Stimulated activated naive B cell treated with anti-CD40 and anti-IgM and Interleukin-4, amounts not matched to agents 10 μg/mL and 1 μg/mL and 100 μg/mL, for 72 hours (primary cell): ENCODE data around the gene CCDC6.

Experiments
- ATAC-seq, 2 donors: fragments of 150-1000 bp; cut with Tn5 transposase; replicated peaks; 2 replicates each; pipeline ENCODE4 v1.10.0; 2021; ENCODE audit warnings: moderate library complexity in 1 of 2
- DNase-seq: peaks from one replicate; pipeline ENCODE4 v3.0.0; 2021
- H3K27ac Mint-ChIP-seq: one replicate; pipeline ENCODE4 v1.8.0; 2022; ENCODE audit warnings: mild to moderate bottlenecking, mixed read lengths
- H3K27me3 Mint-ChIP-seq, 2 donors: one replicate each; pipeline ENCODE4 v1.8.0; 2022; ENCODE audit warnings: mixed read lengths in 2 of 2
- H3K36me3 Mint-ChIP-seq, 2 donors: one replicate each; pipeline ENCODE4 v1.8.0; 2022; ENCODE audit warnings: mixed read lengths in 2 of 2, mild to moderate bottlenecking in 1 of 2
- H3K4me1 Mint-ChIP-seq, 2 donors: one replicate each; pipeline ENCODE4 v1.8.0; 2022; ENCODE audit warnings: mixed read lengths in 2 of 2, mild to moderate bottlenecking in 1 of 2
- H3K4me3 Mint-ChIP-seq, 2 donors: one replicate each; pipeline ENCODE4 v1.8.0; 2022; ENCODE audit warnings: mild to moderate bottlenecking in 2 of 2, mixed read lengths in 2 of 2, moderate library complexity in 1 of 2
- H3K9me3 Mint-ChIP-seq, 2 donors: one replicate each; pipeline ENCODE4 v1.8.0; 2022; ENCODE audit warnings: mixed read lengths in 2 of 2, mild to moderate bottlenecking in 1 of 2

Gene CCDC6

DNA sequence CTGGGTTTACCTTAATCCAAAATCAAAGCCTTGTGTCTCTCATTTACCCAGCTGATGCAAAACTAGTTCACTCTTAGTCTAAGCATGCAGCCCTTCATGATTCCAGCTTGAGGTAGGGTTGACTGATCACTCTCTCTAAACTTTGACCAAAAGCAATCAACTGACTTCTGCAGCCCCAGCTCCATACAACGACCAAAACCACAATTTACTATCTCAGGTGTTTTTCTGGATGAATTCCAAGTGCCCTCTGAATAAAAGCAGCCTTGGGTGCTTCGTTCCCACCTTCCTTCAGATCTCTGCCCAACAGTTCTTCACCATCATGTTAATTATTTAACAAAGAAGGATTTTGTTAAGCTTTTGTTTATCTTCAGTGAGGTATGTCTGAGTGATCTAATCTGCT is 62.6 kb downstream of the CCDC6 start:
- peaks cover 33 to 59% of the 10 kb centered on the region in 2 donors for H3K36me3 Mint-ChIP-seq
- no peak for ATAC-seq
- no peak overlapping the region for H3K4me3 Mint-ChIP-seq
- DNase-seq = no peak
- H3K9me3 Mint-ChIP-seq = no peaks in the 10 kb centered on the region
- H3K4me1 Mint-ChIP-seq = peaks cover 18 to 40% of the 10 kb centered on the region in 2 donors
- no peaks in the 10 kb centered on the region for H3K27me3 Mint-ChIP-seq
- H3K27ac Mint-ChIP-seq = no peak overlapping the region

DNA sequence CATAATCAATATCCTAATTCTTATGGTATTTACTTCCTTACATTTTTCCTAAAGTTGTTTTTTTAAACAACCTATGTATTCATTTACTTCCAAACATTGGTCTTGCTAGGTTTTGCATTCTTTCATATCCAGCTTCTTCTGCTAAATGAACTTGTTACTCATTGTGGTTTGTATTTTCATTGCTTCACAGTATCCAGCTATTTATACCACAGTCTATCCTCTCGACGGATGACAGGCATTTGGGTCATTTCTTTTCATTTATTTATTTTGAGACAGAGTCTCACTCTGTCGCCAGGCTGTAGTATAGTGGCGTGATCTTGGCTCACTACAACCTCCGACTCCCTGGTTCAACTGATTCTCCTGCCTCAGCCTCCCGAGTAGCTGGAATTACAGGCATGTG is 66.8 kb downstream of the CCDC6 start:
- Mint-ChIP-seq H3K4me3 (no peak overlapping the region), H3K9me3 (no peaks in the 10 kb centered on the region), H3K27me3 (no peaks in the 10 kb centered on the region), H3K4me1 (peaks cover 37 to 47% of the 10 kb centered on the region in 2 donors), H3K27ac (peak overlapping the region; percentile 63), H3K36me3 (peaks cover 21 to 50% of the 10 kb centered on the region in 2 donors)
- DNase-seq (no peak), ATAC-seq (no peak)

DNA sequence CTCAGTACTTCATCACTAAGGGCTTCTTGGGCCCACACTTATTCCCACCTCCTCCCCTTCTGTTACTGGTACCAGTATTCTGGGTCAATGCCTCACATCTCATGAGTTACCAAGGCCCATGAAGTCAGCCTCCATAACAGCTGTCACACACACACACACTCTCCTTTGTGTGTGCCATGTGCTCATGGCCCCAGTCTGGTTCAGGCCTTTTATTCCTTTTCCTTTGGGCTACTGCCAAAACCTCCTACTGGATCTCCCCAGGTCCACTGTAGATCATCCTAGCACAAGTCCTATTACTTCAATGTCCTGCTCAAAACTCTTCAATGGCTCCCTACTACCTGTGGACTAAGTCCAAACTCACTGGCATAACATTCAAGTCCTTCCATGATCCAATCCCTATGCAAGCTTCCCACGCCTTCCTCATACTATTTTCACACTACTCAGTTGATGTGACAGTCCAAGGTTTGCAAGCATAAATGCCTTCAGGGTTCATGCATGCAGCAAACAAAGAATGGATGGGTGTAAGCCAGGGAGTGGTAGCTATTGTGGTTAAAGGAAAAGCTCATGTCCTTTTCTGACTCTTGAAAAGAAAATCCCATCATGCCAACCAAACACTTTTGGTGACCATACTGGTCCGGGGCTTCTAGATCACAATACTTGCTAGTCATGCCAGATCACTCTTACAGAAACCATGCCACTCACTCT is 68.1 kb downstream of the CCDC6 start:
- peaks cover 43 to 56% of the 10 kb centered on the region in 2 donors for H3K4me1 Mint-ChIP-seq
- H3K36me3 Mint-ChIP-seq = peaks cover 16 to 49% of the 10 kb centered on the region in 2 donors
- ATAC-seq (no peak), DNase-seq (no peak)
- no peaks in the 10 kb centered on the region for H3K9me3 Mint-ChIP-seq
- no peak overlapping the region for H3K4me3 Mint-ChIP-seq
- peak overlapping the region; percentile 6 for H3K27ac Mint-ChIP-seq
- no peaks in the 10 kb centered on the region for H3K27me3 Mint-ChIP-seq

DNA sequence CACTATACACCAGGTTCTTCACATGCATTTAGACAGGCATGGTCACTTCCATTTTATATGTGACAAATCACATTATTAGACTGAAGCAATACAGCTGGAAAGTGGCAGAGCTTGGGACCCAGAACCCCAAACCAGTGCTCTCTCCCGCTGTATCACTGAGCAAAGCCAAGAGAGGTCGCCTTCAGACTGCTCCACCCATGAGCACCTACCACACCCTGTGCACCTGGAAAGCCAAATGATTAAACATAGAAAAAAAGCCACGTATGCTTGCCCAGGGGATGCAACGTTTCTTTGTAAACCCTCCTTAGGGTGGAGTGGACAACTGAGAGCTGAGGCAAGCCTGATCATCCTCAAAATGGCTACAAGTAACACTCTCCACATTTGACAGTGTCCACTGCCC is 72.5 kb downstream of the CCDC6 start:
- Mint-ChIP-seq H3K4me3 (peak overlapping the region; percentile 55 to 69), H3K27me3 (no peaks in the 10 kb centered on the region), H3K4me1 (peaks cover 51 to 70% of the 10 kb centered on the region in 2 donors), H3K27ac (peak overlapping the region; percentile 69), H3K9me3 (no peaks in the 10 kb centered on the region), H3K36me3 (peaks cover 16 to 45% of the 10 kb centered on the region in 2 donors)
- DNase-seq (no peak), ATAC-seq (peak; percentile 27 to 32)

DNA sequence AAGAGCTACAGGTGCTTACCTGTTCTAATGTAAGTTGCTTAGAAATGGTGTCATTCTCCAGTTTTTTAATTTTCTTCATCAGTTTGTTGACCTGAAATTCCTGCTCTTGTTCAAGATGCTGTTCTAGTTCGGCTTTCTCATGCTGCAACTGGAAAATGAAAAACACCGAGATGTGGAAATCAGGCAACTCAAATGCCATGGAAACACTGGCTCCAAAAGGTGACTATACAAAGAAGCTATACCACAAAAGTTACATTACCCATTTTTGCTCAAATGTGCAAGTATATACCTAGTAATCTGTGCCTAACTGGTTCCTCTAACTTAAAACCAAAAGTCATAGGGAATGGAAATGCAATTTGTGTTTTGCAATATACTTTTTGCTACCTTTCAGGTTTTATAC is 73.8 kb downstream of the CCDC6 start:
- peaks cover 45 to 64% of the 10 kb centered on the region in 2 donors for H3K4me1 Mint-ChIP-seq
- ATAC-seq = no peak
- DNase-seq = no peak
- peaks cover 14 to 39% of the 10 kb centered on the region in 2 donors for H3K36me3 Mint-ChIP-seq
- H3K9me3 Mint-ChIP-seq = no peaks in the 10 kb centered on the region
- no peaks in the 10 kb centered on the region for H3K27me3 Mint-ChIP-seq
- no peak overlapping the region for H3K4me3 Mint-ChIP-seq
- H3K27ac Mint-ChIP-seq = peak overlapping the region; percentile 77

DNA sequence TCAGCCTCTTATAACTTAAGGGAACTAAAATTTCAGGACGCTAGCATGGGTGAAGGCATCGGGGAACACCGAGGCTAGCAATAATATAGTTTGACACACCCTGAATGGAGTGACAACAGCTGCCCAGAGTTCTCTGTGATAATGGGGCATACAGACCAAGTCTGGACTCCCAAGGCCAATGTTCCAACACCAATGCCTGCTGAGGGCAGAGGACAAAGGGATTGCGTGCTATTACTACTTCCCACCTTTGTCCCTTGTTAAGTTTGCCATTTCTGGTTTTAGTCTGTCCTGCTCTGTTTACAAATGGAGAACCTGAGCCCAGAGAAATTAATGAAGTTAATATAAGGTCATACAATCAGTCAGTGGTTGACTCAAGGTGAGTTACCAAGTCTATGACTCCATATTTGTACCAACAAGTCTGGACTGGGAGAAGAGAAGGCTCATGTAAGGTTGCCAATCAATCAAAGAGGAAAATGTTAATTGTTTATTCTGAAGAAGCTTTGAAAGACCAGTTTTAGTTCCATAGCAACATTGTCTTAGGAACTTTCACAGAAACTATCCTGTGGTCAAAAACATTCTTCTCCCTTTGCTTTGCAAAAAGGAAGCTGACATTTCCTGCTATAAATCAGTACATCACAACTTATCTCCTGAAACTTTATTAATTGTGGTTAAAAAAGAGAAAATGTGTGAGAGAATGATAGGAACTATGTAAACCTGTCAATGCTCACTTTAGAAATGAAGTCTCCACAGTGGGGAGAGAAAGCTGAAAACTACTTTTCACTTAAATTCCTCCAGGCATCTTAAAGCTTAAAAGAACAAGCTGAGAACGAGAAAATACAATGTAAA is 74.5 kb downstream of the CCDC6 start:
- Mint-ChIP-seq H3K36me3 (peaks cover 15 to 41% of the 10 kb centered on the region in 2 donors), H3K27me3 (no peaks in the 10 kb centered on the region), H3K9me3 (no peaks in the 10 kb centered on the region), H3K4me3 (no peak overlapping the region), H3K27ac (peak overlapping the region; percentile 77), H3K4me1 (peaks cover 44 to 71% of the 10 kb centered on the region in 2 donors)
- no peak for DNase-seq
- ATAC-seq = no peak

DNA sequence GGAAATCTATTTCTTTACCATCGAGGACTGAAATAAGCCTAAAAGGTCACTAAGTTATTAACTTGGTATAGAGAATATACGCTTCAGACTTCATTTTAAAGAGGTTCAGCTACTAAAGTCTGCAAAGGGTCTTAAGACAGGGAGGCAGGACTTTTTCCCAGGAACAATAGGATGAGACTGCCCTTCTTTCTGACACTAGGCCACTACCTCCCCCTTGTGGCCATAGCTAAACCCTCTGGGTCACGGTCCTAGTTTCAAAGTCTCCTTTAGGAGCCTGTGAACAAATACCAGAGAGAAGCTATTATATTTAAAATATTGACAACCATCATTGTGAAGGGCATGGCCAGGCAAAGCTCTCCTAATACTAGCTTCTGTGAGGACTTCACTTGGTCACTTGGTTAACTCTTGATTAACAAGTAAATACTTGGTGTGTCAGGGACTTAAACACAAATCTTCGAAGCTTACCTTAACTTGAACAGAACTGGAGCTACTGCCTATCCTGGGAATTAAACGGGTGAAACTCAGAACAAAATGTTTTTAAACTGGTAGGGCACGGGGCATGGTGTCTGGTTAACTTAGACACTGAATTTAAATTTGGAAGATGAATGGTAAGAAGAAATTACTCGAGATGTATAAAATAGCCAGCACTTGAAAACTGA is 75.6 kb downstream of the CCDC6 start:
- no peaks in the 10 kb centered on the region for H3K9me3 Mint-ChIP-seq
- peaks cover 49 to 77% of the 10 kb centered on the region in 2 donors for H3K4me1 Mint-ChIP-seq
- DNase-seq (no peak), ATAC-seq (no peak)
- no peak overlapping the region for H3K4me3 Mint-ChIP-seq
- peak overlapping the region; percentile 9 for H3K27ac Mint-ChIP-seq
- no peaks in the 10 kb centered on the region for H3K27me3 Mint-ChIP-seq
- peaks cover 22 to 52% of the 10 kb centered on the region in 2 donors for H3K36me3 Mint-ChIP-seq

DNA sequence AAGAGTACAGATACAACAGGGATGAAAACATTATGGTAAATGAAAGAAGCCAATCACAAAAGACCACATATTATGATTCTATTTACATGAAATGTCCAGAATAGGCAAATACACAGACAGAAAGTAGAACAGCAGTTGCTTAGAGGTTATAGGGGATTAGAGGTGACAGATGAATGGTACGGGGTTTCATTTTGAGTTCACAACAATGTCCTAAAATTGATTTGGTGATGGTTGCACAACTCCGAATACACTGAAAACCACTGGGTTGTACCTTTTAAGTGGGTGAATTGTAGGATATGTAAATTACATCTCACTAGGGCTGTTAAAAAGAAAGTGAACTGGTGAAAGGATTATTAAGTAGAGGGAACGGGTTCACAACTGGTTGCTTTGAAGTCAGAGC is 76.8 kb downstream of the CCDC6 start:
- no peaks in the 10 kb centered on the region for H3K27me3 Mint-ChIP-seq
- DNase-seq (no peak), ATAC-seq (peak; percentile 33 to 49)
- H3K4me1 Mint-ChIP-seq = peaks cover 44 to 65% of the 10 kb centered on the region in 2 donors
- H3K9me3 Mint-ChIP-seq = no peaks in the 10 kb centered on the region
- peak overlapping the region in 1 of 2 donors; percentile 14 for H3K4me3 Mint-ChIP-seq
- peaks cover 27 to 58% of the 10 kb centered on the region in 2 donors for H3K36me3 Mint-ChIP-seq
- H3K27ac Mint-ChIP-seq = peak overlapping the region; percentile 79

DNA sequence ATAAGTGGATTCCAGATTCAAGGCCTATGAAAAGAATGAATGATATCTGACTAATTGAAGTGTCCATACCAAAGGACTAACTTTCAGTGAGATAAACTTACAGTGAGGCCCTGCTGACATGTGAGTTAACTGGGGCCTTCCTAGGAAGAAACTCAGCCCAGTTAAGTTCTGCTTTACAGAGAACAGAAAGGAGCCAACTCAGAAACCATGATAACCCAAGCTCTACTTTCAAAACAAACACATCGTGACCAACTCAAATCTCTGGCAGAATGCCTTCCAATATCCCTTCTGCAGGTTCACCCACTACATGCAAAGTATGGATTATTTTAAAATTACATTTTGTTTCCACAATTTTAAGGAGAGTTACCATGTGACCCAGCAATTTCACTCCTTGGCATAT is 77.3 kb downstream of the CCDC6 start:
- Mint-ChIP-seq H3K27me3 (no peaks in the 10 kb centered on the region), H3K4me3 (no peak overlapping the region), H3K27ac (peak overlapping the region; percentile 79), H3K36me3 (peaks cover 27 to 62% of the 10 kb centered on the region in 2 donors), H3K4me1 (peaks cover 41 to 61% of the 10 kb centered on the region in 2 donors), H3K9me3 (no peaks in the 10 kb centered on the region)
- DNase-seq (no peak), ATAC-seq (peak; percentile 75 to 82)

DNA sequence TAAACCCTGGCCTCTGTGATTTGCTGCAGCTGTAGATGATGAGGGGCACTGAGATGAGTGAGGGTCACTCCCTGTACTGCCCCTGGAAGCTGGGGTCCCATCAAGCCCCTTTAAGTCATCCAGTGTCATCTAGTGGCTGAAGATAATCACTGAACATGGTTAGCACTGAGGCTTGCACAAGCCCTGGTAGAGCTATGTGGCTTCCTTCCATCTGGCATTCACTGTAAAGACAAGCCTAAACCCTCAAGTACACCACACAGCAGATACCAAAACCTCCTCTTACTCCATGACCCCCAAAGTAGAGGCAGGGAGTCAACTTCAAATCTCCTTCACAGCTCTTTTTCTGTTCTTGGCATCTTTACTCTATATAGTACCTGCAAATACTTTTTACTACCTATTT is 80.4 kb downstream of the CCDC6 start:
- peaks cover 32 to 40% of the 10 kb centered on the region in 2 donors for H3K4me1 Mint-ChIP-seq
- peaks cover 28 to 48% of the 10 kb centered on the region in 2 donors for H3K36me3 Mint-ChIP-seq
- no peak overlapping the region for H3K4me3 Mint-ChIP-seq
- no peaks in the 10 kb centered on the region for H3K9me3 Mint-ChIP-seq
- no peaks in the 10 kb centered on the region for H3K27me3 Mint-ChIP-seq
- ATAC-seq = no peak
- no peak for DNase-seq
- no peak overlapping the region for H3K27ac Mint-ChIP-seq

DNA sequence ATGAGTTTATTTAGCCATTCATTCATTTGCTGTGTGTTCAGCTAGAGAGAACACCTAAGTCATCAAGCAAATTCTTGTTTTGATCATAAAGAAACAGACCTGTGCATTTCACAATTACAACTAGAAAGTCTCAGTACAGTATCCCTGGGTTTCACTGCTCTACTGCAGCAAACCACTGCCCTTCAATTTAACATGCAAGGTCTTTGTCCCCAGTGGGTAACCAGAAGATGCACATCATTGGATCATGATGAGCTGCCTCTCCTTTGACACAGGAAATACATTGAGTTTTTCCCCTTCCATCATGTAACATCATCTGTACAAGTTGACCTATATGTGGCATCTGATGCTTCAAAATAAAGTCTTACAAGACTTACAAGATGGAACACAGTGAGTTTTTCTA is 82.6 kb downstream of the CCDC6 start:
- no peaks in the 10 kb centered on the region for H3K27me3 Mint-ChIP-seq
- peaks cover 25 to 36% of the 10 kb centered on the region in 2 donors for H3K4me1 Mint-ChIP-seq
- H3K36me3 Mint-ChIP-seq = peaks cover 24 to 41% of the 10 kb centered on the region in 2 donors

DNA sequence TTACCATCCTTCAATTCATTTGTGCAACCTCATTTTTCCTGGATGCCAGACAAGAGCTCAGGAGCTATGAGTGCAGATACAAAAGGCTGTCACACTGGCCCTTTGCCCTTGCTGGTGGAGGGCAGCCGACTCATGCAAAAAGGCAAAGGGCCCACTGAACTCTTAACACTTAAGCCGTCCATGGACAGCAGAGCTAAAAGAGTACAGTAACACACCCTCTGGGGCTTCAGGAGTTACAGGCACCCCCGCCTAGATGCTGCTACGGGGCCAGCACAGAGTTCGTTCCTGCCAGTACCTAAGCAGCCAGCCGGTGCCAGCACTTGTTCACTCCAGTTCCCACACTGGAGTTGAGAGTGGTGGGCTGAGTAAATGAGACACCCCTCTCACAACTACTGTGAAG is 83.2 kb downstream of the CCDC6 start:
- Mint-ChIP-seq H3K36me3 (peaks cover 26 to 42% of the 10 kb centered on the region in 2 donors), H3K4me1 (peaks cover 24 to 33% of the 10 kb centered on the region in 2 donors), H3K9me3 (no peaks in the 10 kb centered on the region), H3K27me3 (no peaks in the 10 kb centered on the region), H3K4me3 (no peak overlapping the region), H3K27ac (no peak overlapping the region)
- no peak for DNase-seq
- no peak for ATAC-seq

More for the DNA sequence above, 82.6 kb downstream of the CCDC6 start:
- ATAC-seq (peak; percentile 63 to 66), DNase-seq (no peak)
- Mint-ChIP-seq H3K4me3 (no peak overlapping the region), H3K27ac (no peak overlapping the region), H3K9me3 (no peaks in the 10 kb centered on the region)

DNA sequence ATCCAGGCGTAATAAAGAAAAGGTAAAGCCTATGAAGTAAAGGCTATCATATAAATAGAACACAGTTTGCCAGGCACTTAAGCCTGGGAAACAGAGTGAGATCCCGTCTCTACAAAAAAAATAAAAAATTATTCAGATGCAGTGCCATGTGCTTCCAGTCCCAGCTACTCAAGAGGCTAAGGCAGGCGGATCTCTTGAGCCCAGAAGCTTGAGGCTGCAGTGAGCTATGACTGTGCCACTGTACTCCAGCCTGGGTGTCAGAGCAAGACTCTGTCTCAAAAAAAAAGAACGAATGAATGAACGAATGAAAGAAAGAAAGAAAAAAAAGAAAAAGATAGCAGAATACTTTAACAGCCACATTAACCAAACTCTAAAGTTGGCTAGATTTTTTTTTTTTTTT is 85.9 kb downstream of the CCDC6 start:
- no peaks in the 10 kb centered on the region for H3K9me3 Mint-ChIP-seq
- peaks cover 24 to 42% of the 10 kb centered on the region in 2 donors for H3K36me3 Mint-ChIP-seq
- H3K4me3 Mint-ChIP-seq = no peak overlapping the region
- ATAC-seq = no peak
- peaks cover 25 to 32% of the 10 kb centered on the region in 2 donors for H3K4me1 Mint-ChIP-seq
- H3K27ac Mint-ChIP-seq = no peak overlapping the region
- H3K27me3 Mint-ChIP-seq = no peaks in the 10 kb centered on the region
- DNase-seq = no peak

DNA sequence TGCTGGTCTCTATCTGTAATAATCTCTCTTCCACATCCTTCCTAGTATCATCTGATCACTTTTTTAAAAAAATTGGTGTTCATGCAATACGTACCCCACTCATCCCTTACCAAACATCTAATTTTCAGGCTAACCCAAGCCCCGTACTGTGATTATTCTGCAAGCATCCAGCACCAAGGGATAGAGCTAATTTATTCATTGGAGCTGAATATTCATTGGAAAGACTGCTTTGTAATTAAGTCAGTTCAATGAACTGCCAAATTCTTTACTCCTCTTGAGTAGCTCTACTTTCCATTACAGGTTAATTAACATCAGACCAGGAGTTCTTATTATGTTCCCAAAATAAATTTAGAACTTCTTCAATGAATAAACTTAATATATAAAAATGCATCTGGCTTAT is 86.7 kb downstream of the CCDC6 start:
- no peak for DNase-seq
- peaks cover 25 to 39% of the 10 kb centered on the region in 2 donors for H3K4me1 Mint-ChIP-seq
- H3K36me3 Mint-ChIP-seq = peaks cover 24 to 37% of the 10 kb centered on the region in 2 donors
- no peak overlapping the region for H3K4me3 Mint-ChIP-seq
- no peaks in the 10 kb centered on the region for H3K9me3 Mint-ChIP-seq
- ATAC-seq = no peak
- H3K27ac Mint-ChIP-seq = peak overlapping the region; percentile 33
- no peaks in the 10 kb centered on the region for H3K27me3 Mint-ChIP-seq
